A549 (cell line): ENCODE data around the gene FERMT3. TPM values are rescaled to one million over a fixed set of nuclear protein-coding genes. Genes with fewer than 3 reads are reported as not detected.

Experiments used
- ATAC-seq, 2 experiments: fragments of 200-7000 bp in 1 of 2; fragments of >200 bp in 1 of 2; cut with Nextera tagmentation in 1 of 2; cut with Tn5 transposase in 1 of 2; 3 replicates each; pipeline versions ENCODE4 v1.8.0 to v1.9.1; 2018 to 2020; ENCODE audit warnings: mild to moderate bottlenecking in 1 of 2, moderate library complexity in 1 of 2
- CTCF ChIA-PET: fragments of 300-600 bp; sonication (Branson Sonifier 250); formaldehyde crosslinking; extraction: SDS; loops from one replicate; lab custom pipeline; 2021; ENCODE audit warnings: antibody characterized with exemption, inconsistent platforms; lab: Yijun Ruan, JAX
- POLR2A ChIA-PET: fragments of 350-600 bp; formaldehyde crosslinking; extraction: SDS; loops from one replicate; lab custom pipeline; 2021; ENCODE audit warnings: antibody characterized with exemption, inconsistent platforms; lab: Yijun Ruan, JAX
- DNase-seq, 2 experiments: peaks; one replicate each; pipeline versions ENCODE4 v3.0.0 to v3.0.0-alpha.2; 2011 to 2016; ENCODE audit warnings: low read depth in 1 of 2, low spot score in 1 of 2
- FAIRE-seq: peaks from 2 replicates; lab custom pipeline; 2011; peaks lifted over from hg19 to GRCh38; lab: Jason Lieb, UNC
- H3K27ac ChIP-seq, 2 experiments: fragments of >200 bp; sonication (Bioruptor Twin); formaldehyde crosslinking; 3 replicates each; pipeline ENCODE4 v1.5.1; 2016 to 2017
- H3K4me1 ChIP-seq: fragments of >200 bp; sonication (Bioruptor Twin); formaldehyde crosslinking; 3 replicates; pipeline ENCODE4 v1.6.1; 2016
- H3K4me2 ChIP-seq: fragments of >200 bp; sonication (Bioruptor Twin); formaldehyde crosslinking; 3 replicates; pipeline ENCODE4 v1.6.1; 2016
- H3K4me3 ChIP-seq: fragments of >200 bp; sonication (Bioruptor Twin); formaldehyde crosslinking; 3 replicates; pipeline ENCODE4 v1.5.1; 2016
- H3K9me3 ChIP-seq: fragments of >200 bp; sonication (Bioruptor Twin); formaldehyde crosslinking; 3 replicates; pipeline ENCODE4 v1.6.1; 2016
- BHLHE40 ChIP-seq: IDR thresholded peaks from 2 replicates; pipeline ENCODE4 v1.6.1; 2012; ENCODE audit warnings: low read depth, low read length, inconsistent platforms
- CHD4 ChIP-seq: fragments of 200-600 bp; sonication (generic); IDR thresholded peaks from 2 replicates; pipeline ENCODE4 v1.6.1; 2016; ENCODE audit warnings: antibody characterized with exemption, mild to moderate bottlenecking, borderline replicate concordance
- CTCF ChIP-seq: fragments of >200 bp; sonication (Bioruptor Twin); formaldehyde crosslinking; IDR thresholded peaks from 3 replicates; pipeline ENCODE4 v1.5.1; 2016
- E2F6 ChIP-seq: IDR thresholded peaks from 2 replicates; pipeline ENCODE4 v1.6.1; 2012; ENCODE audit warnings: low read depth, borderline replicate concordance
- FOSB ChIP-seq: fragments of 250-450 bp; sonication (Bioruptor Pico); IDR thresholded peaks from 2 replicates; pipeline ENCODE4 v1.5.0; 2020; ENCODE audit warnings: mild to moderate bottlenecking, moderate library complexity
- GATA3 ChIP-seq: IDR thresholded peaks from 2 replicates; pipeline ENCODE4 v1.6.1; 2012; ENCODE audit warnings: borderline replicate concordance
- HEYL ChIP-seq: fragments of 250-450 bp; sonication (Bioruptor Pico); IDR thresholded peaks from 2 replicates; pipeline ENCODE4 v1.8.0; 2021; ENCODE audit warnings: mild to moderate bottlenecking, moderate library complexity
- HOXA7 ChIP-seq: fragments of 250-450 bp; sonication (Bioruptor Pico); IDR thresholded peaks from 2 replicates; pipeline ENCODE4 v1.5.0; 2020; ENCODE audit warnings: mild to moderate bottlenecking, moderate library complexity
- HOXB5 ChIP-seq: fragments of 250-450 bp; sonication (Bioruptor Pico); IDR thresholded peaks from 2 replicates; pipeline ENCODE4 v1.5.0; 2020; ENCODE audit warnings: mild to moderate bottlenecking, moderate library complexity
- JUNB ChIP-seq: fragments of >200 bp; sonication (Bioruptor Twin); formaldehyde crosslinking; IDR thresholded peaks from 2 replicates; pipeline ENCODE4 v1.6.1; 2016
- KDM1A ChIP-seq: fragments of 200-600 bp; sonication (generic); IDR thresholded peaks from 2 replicates; pipeline ENCODE4 v1.6.1; 2016; ENCODE audit warnings: low read depth, mild to moderate bottlenecking
- NFE2L2 ChIP-seq: fragments of 150-350 bp; conservative IDR thresholded peaks from 2 replicates; pipeline ENCODE4 v1.6.1; 2014; ENCODE audit warnings: low read length
- NPAS2 ChIP-seq: fragments of 250-450 bp; sonication (Bioruptor Pico); IDR thresholded peaks from 2 replicates; pipeline ENCODE4 v1.8.0; 2022; ENCODE audit warnings: mild to moderate bottlenecking, moderate library complexity, borderline replicate concordance
- NR3C1 ChIP-seq: fragments of >200 bp; sonication (Bioruptor Twin); formaldehyde crosslinking; IDR thresholded peaks from 3 replicates; pipeline ENCODE4 v1.6.1; 2017
- REST ChIP-seq: fragments of 200-600 bp; sonication (generic); IDR thresholded peaks from 2 replicates; pipeline ENCODE4 v1.6.1; 2016; ENCODE audit warnings: antibody characterized with exemption, mild to moderate bottlenecking, moderate library complexity
- ZNF302 ChIP-seq: fragments of 250-450 bp; sonication (Bioruptor Pico); IDR thresholded peaks from 2 replicates; pipeline ENCODE4 v1.9.0; 2021; ENCODE audit warnings: inconsistent platforms, mild to moderate bottlenecking, moderate library complexity
- WGBS: methylation state at CpG from one replicate; pipeline ENCODE4 v1.1.6; 2017; ENCODE audit errors: missing lambda C conversion rate; 5-methylcytosine and 5-hydroxymethylcytosine counted together
- polyA plus RNA-seq, 4 experiments: library from polyadenylated mRNA; depleted of rRNA in 3 of 4; stranded (reverse); fragments of >200 nt; fragmentation: RNase III in 1 of 4; extraction: RNeasy Plus Mini Kit Qiagen cat#74134 plus additional on column Dnase treatment in 1 of 4; gene quantifications; 2 replicates in 3 of 4; 3 replicates in 1 of 4; pipeline ENCODE4 v1.2.3, GENCODE V29; 2011 to 2017

FERMT3 gene
- polyA plus RNA-seq, 2 of the 4 experiments (the other 2 are of a cell fraction), result 0.56 to 2.1 TPM

- DNase-seq, result no peak
- POLR2A ChIA-PET, result interaction anchor here (1.6 kb wide), 1 partner anchor 17 kb away, joined by 4 read pairs; the partner anchor contains the start of gene STIP1
- WGBS, result 94% methylated on average over 9 of the region's 9 CpGs
Measured at GRCh38 chr11:64202992-64203391, 3.5 kb upstream of the FERMT3 start.

GRCh38 chr11:64203421-64204079 is 3.0 kb upstream of the FERMT3 start:
- DNase-seq (no peak), ATAC-seq (no peak), FAIRE-seq (no peak)
- no peak overlapping the region for H3K4me2 ChIP-seq
- no peaks in the 10 kb centered on the region for H3K9me3 ChIP-seq
- TF ChIP-seq FOSB (CRISPR knock-in tag) (no peak), NFE2L2 (no peak), HOXA7 (no peak), HOXB5 (CRISPR knock-in tag) (no peak), BHLHE40 (no peak), REST (no peak), HEYL (no peak)
- H3K4me3 ChIP-seq, result no peak overlapping the region
- CTCF ChIA-PET, result interaction anchor here (1.0 to 20.3 kb wide), 12 partner anchors 8 to 99 kb away, joined by 3 to 254 read pairs (median 10); partner anchors contain the start of genes CATSPERZ, DNAJC4, NUDT22 and PLCB3
- H3K4me1 ChIP-seq, result peaks cover 9% of the 10 kb centered on the region; the same call in 1 of the 3 replicates
- 93% methylated on average over 27 of the region's 27 CpGs for WGBS
- POLR2A ChIA-PET, result interaction anchor here (1.9 to 3.0 kb wide), 2 partner anchors 18 to 38 kb away, joined by 9 to 18 read pairs; partner anchors contain the start of genes FKBP2 and STIP1
- no peak overlapping the region for H3K27ac ChIP-seq

More at GRCh38 chr11:64202992-64203391, 3.5 kb upstream of the FERMT3 start:
- CTCF ChIA-PET, result interaction anchor here (1.7 to 20.3 kb wide), 4 partner anchors 18 to 100 kb away, joined by 4 to 254 read pairs (median 80); partner anchors contain the start of genes CATSPERZ, DNAJC4, NUDT22 and PLCB3
- Histone ChIP-seq H3K4me1 (peaks cover 9% of the 10 kb centered on the region; the same call in 1 of the 3 replicates), H3K9me3 (no peaks in the 10 kb centered on the region), H3K4me3 (no peak overlapping the region), H3K4me2 (no peak overlapping the region), H3K27ac (no peak overlapping the region)
- no peak for ATAC-seq
- FAIRE-seq, result no peak
- TF ChIP-seq CHD4 (no peak), KDM1A (no peak), GATA3 (no peak), CTCF (no peak), HOXB5 (CRISPR knock-in tag) (no peak), JUNB (no peak), NPAS2 (no peak), ZNF302 (CRISPR knock-in tag) (no peak), NR3C1 (no peak), E2F6 (no peak)
